GM19099 (cell line): ENCODE measurements around the gene CUX1.

Source experiments
- POLR2A ChIP-seq: IDR thresholded peaks from 3 replicates; pipeline ENCODE4 v1.6.1; 2011; ENCODE audit warnings: low read depth; ENCODE audit not compliant: insufficient read length; ENCODE audit errors: extremely low read depth

The CUX1 gene

DNA sequence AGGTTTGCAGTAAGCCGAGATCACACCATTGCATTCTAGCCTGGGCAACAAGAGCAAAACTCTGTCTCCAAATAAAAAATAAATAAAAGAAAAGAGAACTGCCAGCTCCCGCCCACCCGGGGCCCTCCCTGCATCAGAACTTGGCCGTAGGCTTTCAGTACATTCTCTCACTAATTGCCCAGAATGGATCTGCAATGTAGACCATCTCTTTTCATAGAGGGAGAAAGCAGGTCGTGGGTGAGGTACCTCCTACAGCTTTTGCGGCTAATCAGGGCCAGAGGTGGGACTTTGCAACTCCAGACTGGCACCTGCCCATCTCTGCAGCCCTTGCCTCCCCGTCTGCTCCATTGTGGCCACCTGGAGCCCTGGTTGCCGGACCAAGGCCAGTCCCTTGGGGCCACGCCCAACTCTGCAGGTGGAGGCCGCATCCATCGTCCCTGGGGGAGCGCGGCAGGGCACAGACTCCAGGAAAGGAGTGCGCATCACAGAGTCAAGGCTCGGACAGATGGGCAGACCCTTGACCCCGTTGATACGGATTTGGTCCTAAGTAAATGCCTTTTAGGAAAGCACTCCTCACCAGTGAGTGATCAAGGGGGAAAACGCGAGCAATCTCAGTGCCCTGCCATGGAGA is 290.2 kb downstream of the CUX1 start:
- TF ChIP-seq POLR2A: no peak

DNA sequence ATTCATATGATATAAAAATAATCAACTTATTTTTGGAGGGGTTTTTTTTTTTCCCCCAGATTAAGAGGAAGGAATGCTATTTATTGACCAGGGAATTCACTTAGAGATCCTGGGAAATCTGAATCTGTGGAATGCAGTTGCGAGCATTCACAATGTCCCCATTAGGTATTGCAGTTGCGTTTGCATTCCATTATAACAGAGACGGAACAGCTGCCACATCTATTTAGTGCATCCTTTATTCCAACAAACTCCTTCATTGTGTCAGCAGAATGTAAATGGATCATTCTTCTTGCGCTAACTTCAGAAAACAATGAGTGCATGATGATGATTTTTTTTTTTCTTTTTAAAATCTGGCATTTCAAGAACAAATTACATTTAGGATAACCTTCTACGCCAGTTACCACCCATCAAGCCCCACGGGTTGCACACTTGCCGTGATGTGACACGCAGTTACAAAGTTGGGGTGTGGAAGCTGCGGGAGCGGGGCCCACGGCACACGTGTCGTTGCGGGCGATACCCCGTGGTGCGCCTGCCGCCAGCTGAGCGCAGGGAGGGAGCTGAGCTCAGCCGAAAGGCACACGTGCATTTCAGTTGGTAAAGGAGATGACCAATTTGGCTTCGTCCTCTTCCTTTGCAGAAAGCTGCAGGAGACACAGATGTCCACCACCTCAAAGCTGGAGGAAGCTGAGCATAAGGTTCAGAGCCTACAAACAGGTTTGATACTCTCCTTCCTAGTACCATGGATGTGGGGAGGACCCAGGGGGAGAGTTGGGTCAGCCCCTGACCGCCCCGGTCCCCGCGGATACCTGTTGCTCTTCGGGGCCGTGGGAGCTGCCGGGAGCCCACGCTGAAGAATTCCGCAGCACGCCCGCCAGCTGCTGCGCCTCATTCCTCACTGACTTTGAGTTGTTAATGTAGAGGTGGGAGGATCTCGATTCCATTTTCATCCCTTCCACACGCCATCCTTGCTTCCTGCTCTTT is 293.9 kb downstream of the CUX1 start:
- no peak for TF ChIP-seq POLR2A

DNA sequence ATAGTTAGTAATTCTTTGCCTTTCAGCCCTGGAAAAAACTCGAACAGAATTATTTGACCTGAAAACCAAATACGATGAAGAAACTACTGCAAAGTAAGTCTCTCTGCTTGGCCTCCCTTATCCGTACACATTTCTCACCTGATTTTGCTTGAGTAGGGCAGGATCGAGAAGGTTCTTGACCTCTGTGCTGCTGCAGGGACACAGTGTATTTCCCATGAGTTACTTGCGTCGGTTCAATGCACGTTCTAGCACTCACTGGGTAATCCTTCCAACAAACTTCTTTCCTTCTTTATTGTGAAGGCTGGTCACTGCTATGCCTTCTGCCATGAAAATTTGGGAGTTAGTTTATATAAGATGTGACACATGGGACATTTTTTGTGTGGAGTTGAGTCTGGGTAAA is 297.8 kb downstream of the CUX1 start:
- no peak for TF ChIP-seq POLR2A

DNA sequence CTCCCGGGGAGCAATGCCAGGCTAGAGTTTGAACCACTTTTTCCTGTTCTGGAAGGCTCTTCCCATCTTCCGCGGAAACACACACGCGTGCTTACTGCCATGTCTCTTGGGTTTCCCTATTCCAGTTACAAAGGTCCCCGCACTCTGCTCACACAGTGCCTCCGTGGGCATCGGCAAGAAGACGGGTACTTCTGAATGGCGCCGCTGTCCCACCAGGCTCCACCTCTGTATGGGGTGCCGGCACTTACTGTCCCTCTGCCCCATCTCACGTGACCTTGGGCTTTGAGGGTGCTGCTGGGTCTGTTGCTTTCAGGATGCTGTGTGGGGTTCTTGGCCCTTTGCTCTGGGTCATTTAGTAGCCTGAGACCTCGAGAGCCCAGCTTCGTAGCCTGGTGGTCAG is 298.5 kb downstream of the CUX1 start:
- no peak for TF ChIP-seq POLR2A

DNA sequence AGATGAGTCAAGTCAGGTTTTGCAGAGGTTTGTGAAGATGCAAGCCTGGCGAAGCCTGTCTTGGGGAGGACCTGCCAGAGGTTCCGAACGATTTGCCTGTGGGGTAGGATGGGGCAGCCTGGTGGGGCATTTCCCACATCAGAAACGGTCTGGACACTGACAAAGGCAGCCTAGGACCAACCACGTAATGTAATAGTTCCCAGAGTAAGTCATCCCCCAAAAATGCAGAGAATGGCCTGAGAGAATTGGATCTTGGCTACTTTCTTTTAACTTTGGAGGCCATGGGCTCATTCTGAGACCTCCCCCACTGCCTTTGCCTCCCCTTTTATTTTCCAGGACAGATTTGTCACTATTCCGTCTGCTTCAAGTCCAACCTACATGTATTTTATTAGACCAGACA is 300.3 kb downstream of the CUX1 start:
- no peak for TF ChIP-seq POLR2A

DNA sequence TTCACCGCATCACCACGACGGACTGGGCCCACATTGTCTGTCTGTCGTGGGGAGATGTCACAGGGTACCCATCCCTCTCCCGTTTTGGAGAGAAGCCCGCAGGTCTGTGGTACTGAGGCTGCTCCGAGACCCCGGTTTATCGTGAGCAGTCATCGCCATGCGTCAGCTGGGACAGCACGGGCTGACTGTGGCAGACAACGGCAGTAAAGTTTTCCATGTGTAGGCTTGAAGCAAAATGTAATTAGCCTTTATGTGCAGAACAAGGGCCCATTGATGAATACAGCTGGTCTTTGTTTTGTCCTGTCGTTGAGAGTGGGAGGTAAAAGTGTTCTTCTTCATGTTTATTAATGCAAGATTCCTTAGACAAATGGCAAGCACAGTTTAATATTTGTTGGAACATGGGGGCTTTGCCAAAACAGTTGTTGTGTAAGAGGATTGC is 301.8 kb downstream of the CUX1 start:
- TF ChIP-seq POLR2A: no peak

DNA sequence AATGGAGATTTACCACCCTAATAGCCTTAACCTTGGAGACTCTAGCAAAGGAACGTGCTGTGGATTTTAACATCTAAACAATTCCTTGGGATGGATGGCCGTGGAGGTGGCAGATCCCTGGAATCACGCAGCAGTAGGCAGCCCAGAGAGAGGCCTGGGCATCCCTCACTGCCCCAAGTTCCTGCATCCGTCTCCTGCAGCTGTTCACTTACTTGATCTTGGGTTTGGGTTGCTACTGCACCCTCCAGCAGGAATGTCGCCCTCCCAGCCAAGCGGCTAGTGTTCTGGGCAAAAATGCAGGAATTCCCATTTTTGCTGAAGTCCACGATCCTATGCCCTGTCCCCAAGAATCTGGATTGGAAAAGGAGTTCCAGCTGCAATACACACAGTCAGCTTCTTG is 302.5 kb downstream of the CUX1 start:
- no peak for TF ChIP-seq POLR2A

DNA sequence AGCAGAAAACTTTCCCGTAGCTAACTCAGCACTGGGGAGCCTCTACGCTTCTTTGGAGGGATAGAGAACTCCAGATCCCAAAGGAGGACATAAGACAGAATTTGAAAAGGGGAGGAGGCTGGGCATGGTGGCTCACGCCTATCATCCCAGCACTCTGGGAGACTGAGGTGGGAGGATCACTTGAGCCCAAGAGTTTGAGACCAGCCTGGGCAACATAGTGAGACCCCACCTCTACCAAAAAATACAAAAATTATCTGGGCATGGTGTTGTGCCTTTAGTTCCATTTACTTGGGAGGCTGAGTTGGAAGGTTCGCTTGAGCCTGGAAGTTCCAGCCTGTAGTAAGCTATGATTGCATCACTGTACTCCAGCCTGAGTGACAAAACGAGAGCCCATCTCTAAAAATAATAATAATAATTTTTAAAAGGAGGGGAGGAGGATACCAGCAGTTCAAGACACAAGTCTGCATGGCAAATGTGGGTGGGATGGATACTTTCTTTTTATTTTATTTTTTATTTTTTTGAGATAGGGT is 303.3 kb downstream of the CUX1 start:
- TF ChIP-seq POLR2A: no peak

- TF ChIP-seq POLR2A: no peak
These were observed 304.6 kb downstream of the CUX1 start for GRCh38 chr7:102122026-102122425.

GRCh38 chr7:102125127-102125596 is 307.7 kb downstream of the CUX1 start:
- TF ChIP-seq POLR2A: no peak

GRCh38 chr7:102128303-102128702 is 310.9 kb downstream of the CUX1 start:
- no peak for TF ChIP-seq POLR2A

GRCh38 chr7:102129636-102130370 is 312.4 kb downstream of the CUX1 start:
- no peak for TF ChIP-seq POLR2A

DNA sequence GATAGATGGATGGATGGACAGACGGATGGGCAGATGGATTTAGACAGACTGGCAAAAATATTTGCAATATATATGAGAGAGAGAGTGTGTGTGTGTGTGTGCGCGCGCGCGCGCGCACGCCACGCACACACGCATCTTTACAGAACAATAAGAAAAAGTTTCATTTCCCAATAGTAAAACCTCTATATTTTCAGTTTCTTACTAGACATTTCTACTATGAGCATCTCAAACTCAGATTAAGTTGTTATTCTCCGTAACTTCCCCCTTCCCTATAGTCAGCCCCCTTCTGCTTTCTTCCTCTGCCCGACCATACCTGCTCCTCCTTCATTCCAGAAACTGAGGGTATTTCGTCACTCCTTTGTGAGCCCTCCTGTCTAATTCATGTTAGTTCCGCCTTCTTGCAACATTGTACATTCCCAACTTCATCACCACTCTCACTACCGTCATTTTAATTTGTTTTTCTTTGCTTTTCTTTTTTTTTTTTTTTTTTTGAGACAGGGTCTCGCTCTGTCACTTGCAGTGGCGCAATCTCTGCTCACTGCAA is 314.9 kb downstream of the CUX1 start:
- no peak for TF ChIP-seq POLR2A

GRCh38 chr7:102138676-102139075 is 321.2 kb downstream of the CUX1 start:
- TF ChIP-seq POLR2A: no peak

DNA sequence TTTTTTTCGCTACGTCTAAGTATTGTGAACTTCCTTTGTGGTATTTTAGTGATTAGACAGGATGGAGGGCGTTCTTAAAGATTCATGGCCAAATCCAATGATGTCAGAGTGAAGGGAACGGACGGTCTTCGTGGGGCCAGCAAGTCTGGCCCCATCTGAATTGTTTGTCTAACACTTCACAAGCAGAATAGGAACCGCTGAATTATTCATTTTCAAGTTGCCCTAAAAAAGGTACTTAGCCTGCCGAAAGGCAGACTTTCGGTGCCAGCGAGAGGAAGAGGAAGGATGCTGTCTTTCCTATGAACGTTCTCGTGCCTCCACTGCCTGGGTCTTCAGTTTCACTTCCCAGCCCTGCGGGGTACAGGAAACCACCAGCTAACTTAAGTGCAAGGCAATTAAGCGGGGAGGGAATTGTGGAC is 323.5 kb downstream of the CUX1 start:
- no peak for TF ChIP-seq POLR2A
